Activated naive CD4-positive, alpha-beta T cell treated with anti-CD3 and anti-CD28 coated beads, Interleukin-2, amount 10 ng/mL, durations not matched to agents 7 days and 5 days (primary cell): ENCODE measurements around the gene RAB40A.
"Not testable (repeated sequence)": the region's sequence is repeated elsewhere in the genome, so short reads cannot be mapped to it uniquely, and the experiment has no call there.

Source experiments
- CTCF ChIA-PET: fragments of 350-600 bp; sonication (Branson Sonifier 250); formaldehyde crosslinking; loops from one replicate; lab custom pipeline; 2021; ENCODE audit warnings: antibody characterized with exemption; lab: Charles Lee
- DNase-seq: peaks from one replicate; pipeline ENCODE4 v3.0.0-alpha.2; 2020
- H3K27ac Mint-ChIP-seq: one replicate; pipeline ENCODE4 v1.8.0; 2021; ENCODE audit warnings: mild to moderate bottlenecking, moderate library complexity, mixed read lengths
- H3K27me3 Mint-ChIP-seq: one replicate; pipeline ENCODE4 v1.8.0; 2021; ENCODE audit warnings: mild to moderate bottlenecking, mixed read lengths
- H3K36me3 Mint-ChIP-seq: one replicate; pipeline ENCODE4 v1.8.0; 2021; ENCODE audit warnings: mixed read lengths
- H3K4me1 Mint-ChIP-seq: one replicate; pipeline ENCODE4 v1.8.0; 2021; ENCODE audit warnings: mixed read lengths
- H3K4me3 Mint-ChIP-seq: one replicate; pipeline ENCODE4 v1.8.0; 2021; ENCODE audit warnings: mild to moderate bottlenecking, moderate library complexity, mixed read lengths
- H3K9me3 Mint-ChIP-seq: one replicate; pipeline ENCODE4 v1.8.0; 2021; ENCODE audit warnings: mixed read lengths

The RAB40A gene

DNA sequence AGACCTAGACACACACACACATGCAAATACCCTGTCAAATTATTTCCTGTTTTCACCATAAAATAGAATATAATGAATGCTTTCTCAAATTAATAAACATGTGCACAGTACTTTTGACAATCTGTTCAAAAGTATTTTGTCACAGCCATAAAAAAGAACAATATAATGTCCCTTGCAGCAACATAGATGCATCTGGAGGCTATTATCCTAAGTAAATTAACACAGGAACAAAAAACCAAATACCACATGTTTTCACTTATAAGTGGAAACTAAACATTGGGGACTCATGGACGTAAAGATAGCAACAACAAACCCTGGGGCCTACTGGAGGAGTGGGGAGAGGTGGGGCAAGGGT is 15.5 kb downstream of the RAB40A start:
- no peaks in the 10 kb centered on the region for H3K27me3 Mint-ChIP-seq

DNA sequence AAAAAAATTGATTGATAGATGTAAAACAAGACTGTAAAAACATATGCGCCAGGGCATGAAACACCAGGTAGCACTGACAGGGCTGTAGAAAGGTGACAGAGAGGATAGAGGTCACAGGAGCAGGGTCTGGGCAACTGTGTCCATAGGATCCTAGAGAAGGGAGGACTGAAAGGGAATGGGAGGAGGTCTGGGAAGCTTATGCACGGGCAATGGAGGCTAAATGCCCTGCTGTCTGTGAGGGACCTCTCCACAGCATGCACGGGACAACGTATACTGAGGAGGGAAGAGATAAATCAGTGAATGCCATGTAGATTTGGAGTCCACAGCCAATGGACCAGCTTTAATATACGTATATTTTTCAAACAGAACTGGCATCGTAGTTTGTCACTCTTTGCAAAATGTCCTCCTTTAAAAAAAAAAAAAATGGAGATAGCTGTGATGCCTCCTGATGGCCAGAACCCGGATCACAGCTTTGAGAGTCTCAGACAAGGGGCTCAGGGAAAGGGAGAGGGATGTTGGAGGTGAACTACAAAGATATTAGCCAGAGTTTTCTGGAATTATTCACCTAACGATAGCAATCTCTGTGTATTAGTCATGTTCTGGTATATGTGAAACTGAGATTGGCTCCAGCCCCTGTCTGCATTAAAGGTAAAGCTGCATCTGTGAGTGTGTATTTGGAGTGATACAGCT is 16.0 kb downstream of the RAB40A start:
- DNase-seq, result no peak
- Mint-ChIP-seq H3K9me3 (no peaks in the 10 kb centered on the region), H3K36me3 (no peaks in the 10 kb centered on the region), H3K27ac (no peak overlapping the region), H3K4me1 (no peaks in the 10 kb centered on the region), H3K27me3 (no peaks in the 10 kb centered on the region), H3K4me3 (no peak overlapping the region)
- CTCF ChIA-PET, result no interaction called here

More for the DNA sequence above, 15.5 kb downstream of the RAB40A start:
- CTCF ChIA-PET, result no interaction called here
- Mint-ChIP-seq H3K4me1 (no peaks in the 10 kb centered on the region), H3K36me3 (no peaks in the 10 kb centered on the region), H3K27ac (no peak overlapping the region), H3K9me3 (no peaks in the 10 kb centered on the region), H3K4me3 (no peak overlapping the region)
- DNase-seq, result no peak

DNA sequence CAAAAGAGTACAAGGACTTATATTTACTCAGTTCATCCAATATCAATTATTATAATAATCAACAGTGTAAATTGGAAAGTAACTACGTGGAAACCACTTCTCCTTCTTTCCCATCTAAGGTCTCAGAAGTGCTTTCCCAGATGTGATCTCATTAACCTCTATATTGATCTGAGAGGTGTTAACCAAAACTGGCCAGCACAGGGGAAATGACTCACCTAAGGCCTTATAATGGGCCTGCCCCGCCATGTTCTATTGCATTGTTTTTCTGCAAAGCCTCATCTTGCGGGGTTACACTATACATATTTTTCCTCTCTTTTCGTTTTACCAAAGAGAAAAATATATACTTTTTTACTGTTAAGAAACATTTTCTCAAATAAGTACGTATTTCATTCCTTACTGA is 20.5 kb downstream of the RAB40A start:
- Mint-ChIP-seq H3K4me3 (no peak overlapping the region), H3K27me3 (no peaks in the 10 kb centered on the region), H3K4me1 (no peaks in the 10 kb centered on the region), H3K27ac (no peak overlapping the region), H3K36me3 (no peaks in the 10 kb centered on the region), H3K9me3 (no peaks in the 10 kb centered on the region)
- CTCF ChIA-PET, result interaction anchor here (1.9 kb wide), 1 partner anchor 12 kb away, joined by 5 read pairs; no protein-coding TSS in a partner anchor
- no peak for DNase-seq

DNA sequence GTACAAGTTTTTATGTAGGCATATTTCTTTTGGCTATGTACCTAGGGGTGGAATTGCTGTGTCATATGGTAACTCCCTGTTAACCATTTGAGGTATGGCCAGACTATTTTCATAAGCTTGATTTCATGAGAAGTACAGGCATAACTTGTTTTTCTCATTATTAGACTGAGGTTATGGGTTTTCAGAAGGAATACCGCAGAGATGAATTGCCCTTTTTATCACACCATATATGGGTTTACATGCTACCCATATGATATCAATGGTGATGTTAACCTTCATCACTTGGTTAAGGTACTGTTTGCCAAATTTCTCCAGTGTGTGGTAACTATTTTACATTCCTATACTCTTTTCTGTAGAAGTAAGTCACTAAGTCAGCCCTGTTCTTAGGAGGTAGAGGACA is 23.5 kb downstream of the RAB40A start:
- Mint-ChIP-seq H3K4me1 (no peaks in the 10 kb centered on the region), H3K4me3 (no peak overlapping the region), H3K36me3 (no peaks in the 10 kb centered on the region), H3K9me3 (no peaks in the 10 kb centered on the region), H3K27ac (no peak overlapping the region), H3K27me3 (no peaks in the 10 kb centered on the region)
- no peak for DNase-seq
- CTCF ChIA-PET, result no interaction called here

DNA sequence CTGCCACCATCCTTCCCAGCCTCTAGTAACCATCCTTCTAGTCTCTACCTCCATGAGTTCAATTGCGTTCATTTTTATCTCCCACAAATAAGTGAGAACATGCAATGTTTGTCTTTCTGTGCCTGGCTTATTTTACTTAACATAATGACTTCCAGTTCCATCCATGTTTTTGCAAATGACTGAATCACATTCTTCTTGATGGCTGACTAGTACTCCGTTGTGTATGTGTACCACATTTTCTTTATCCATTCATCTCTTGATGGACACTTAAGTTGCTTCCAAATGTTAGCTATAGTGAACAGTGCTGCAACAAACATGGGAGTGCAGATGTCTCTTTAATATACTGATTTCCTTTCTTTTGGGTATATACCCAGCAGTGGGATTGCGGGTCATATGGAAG is 25.7 kb downstream of the RAB40A start:
- H3K36me3 Mint-ChIP-seq, CTCF ChIA-PET: not testable (repeated sequence)

DNA sequence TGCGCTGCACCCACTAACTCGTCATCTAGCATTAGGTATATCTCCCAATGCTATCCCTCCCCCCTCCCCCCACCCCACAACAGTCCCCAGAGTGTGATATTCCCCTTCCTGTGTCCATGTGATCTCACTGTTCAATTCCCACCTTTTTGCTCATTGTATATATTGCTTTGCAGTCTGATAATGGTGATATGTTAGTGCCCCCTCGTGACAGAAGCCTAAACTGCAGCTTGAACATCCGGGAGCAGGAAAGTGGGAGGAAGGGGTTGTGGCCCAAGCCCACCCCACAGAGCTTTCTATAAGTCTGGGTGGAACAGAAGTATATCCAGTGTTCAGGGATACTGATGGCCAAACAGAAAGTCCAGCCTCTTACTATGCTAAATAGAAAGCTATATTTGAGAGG is 29.6 kb downstream of the RAB40A start:
- CTCF ChIA-PET, result interaction anchor here (0.6 to 1.3 kb wide), 8 partner anchors 10 to 94 kb away, joined by 3 to 4 read pairs (median 3); no protein-coding TSS in a partner anchor
- H3K27ac Mint-ChIP-seq, H3K9me3 Mint-ChIP-seq, H3K4me3 Mint-ChIP-seq, H3K27me3 Mint-ChIP-seq, H3K36me3 Mint-ChIP-seq, H3K4me1 Mint-ChIP-seq: not testable (repeated sequence)
- peak; percentile 58 for DNase-seq

More for the DNA sequence above, 25.7 kb downstream of the RAB40A start:
- not testable (repeated sequence) for DNase-seq, H3K9me3 Mint-ChIP-seq, H3K4me3 Mint-ChIP-seq, H3K4me1 Mint-ChIP-seq, H3K27me3 Mint-ChIP-seq, H3K27ac Mint-ChIP-seq

DNA sequence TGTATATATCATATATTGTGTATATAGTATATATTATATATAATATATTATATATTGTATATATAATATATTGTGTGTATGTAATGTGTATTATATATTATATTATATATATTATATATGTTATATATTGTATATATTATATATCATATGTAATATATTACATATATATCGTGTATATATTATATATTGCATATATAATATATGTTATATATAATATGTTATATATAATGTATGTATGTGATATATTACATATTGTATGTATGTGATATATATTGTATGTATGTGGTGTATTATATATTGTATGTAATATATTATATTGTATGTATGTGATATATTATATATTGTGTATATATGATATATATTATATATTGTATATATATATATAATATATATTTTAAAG is 30.5 kb downstream of the RAB40A start:
- DNase-seq, result no peak
- CTCF ChIA-PET, result interaction anchor here (0.6 kb wide), 1 partner anchor 95 kb away, joined by 3 read pairs; no protein-coding TSS in a partner anchor
- Mint-ChIP-seq H3K36me3 (no peaks in the 10 kb centered on the region), H3K4me1 (peaks cover 2% of the 10 kb centered on the region), H3K9me3 (no peaks in the 10 kb centered on the region), H3K27me3 (peaks cover 4% of the 10 kb centered on the region), H3K4me3 (no peak overlapping the region), H3K27ac (no peak overlapping the region)

DNA sequence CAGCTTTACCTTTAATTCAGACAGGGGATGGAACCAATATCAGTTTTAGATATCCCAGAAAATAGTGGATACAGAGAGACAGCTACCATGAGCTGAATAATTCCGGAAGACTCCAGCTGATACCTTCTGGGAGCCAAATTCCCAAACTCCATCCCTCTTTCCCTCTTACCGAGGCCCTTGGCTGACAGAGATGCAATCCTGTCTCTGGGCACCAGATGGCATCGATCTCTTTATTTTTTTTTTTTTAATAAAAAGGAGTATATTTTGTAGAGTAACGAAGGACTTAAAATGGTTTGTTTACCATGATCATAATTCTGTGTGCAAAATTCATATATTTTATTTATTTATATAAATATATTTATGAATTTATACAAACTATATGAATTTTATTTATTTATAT is 31.0 kb downstream of the RAB40A start:
- Mint-ChIP-seq H3K27me3 (peaks cover 4% of the 10 kb centered on the region), H3K4me3 (no peak overlapping the region), H3K9me3 (no peaks in the 10 kb centered on the region), H3K27ac (no peak overlapping the region), H3K4me1 (peaks cover 2% of the 10 kb centered on the region), H3K36me3 (no peaks in the 10 kb centered on the region)
- DNase-seq, result no peak
- CTCF ChIA-PET, result no interaction called here

DNA sequence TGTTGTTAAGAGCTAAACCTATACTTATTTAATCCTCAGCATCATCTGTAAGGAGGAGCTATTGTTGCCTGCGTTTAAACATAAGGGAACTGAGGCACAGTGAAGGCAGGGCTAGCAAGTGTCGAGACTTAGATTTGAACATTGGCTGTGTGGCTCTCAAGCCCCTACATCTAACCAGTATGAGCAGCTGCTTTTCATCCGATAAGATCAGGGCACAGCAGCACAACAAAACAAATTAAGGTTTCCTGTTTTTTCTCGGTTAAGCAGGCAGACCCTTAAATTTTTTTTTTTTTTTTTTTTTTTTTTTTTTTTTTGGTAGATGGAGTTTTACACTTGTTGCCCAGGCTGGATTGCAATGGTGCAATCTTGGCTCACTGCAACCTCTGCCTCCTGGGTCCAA is 35.6 kb downstream of the RAB40A start:
- CTCF ChIA-PET, result no interaction called here
- H3K9me3 Mint-ChIP-seq, result no peaks in the 10 kb centered on the region
- H3K4me3 Mint-ChIP-seq, result no peak overlapping the region
- DNase-seq, result no peak
- peaks cover 2% of the 10 kb centered on the region for H3K4me1 Mint-ChIP-seq
- H3K27ac Mint-ChIP-seq, result no peak overlapping the region
- H3K27me3 Mint-ChIP-seq, result peaks cover 4% of the 10 kb centered on the region
- no peaks in the 10 kb centered on the region for H3K36me3 Mint-ChIP-seq

DNA sequence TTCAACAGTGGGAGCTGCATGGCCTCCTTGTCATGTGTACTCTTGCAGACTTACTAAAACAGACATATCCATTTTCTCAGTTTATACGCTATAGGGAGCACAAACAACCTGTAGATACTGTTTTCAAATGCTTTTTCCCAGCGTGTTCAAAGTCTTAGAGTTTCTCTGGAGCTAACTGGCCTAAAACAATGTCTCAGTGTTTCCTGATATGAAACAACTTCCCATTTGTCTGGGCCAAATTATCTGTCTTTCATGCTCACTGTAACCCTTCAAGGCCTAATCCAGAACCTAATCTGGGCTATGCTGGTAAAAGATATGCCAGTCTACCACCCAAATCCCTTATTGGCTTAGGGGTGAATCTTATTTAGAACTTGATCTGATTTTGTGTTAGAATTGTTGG is 38.8 kb downstream of the RAB40A start:
- H3K9me3 Mint-ChIP-seq, result no peaks in the 10 kb centered on the region
- no peak for DNase-seq

DNA sequence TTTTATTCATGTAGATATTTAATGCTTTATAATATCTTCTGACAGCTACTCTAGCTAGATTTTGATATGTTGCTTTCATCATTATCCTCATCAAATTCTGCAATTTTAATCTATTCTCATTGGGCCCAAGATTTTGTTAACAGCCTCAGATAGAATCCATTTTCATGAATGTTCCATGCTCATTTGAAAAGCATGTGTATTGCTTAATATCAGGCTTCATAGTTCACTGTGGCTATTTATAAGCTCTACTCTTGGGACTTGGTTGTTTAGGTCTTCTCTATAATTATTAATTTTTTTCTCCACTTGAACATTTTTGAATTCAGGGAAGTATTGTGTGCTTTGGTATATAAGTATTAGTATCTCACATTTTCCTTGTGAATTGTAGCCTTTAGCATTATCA is 41.8 kb downstream of the RAB40A start:
- H3K9me3 Mint-ChIP-seq, result no peaks in the 10 kb centered on the region
- H3K36me3 Mint-ChIP-seq, result no peaks in the 10 kb centered on the region
- H3K27ac Mint-ChIP-seq, result no peak overlapping the region
- no peak overlapping the region for H3K4me3 Mint-ChIP-seq
- CTCF ChIA-PET, result no interaction called here
- no peaks in the 10 kb centered on the region for H3K27me3 Mint-ChIP-seq
- no peaks in the 10 kb centered on the region for H3K4me1 Mint-ChIP-seq
- no peak for DNase-seq

More for the DNA sequence above, 38.8 kb downstream of the RAB40A start:
- Mint-ChIP-seq H3K27ac (no peak overlapping the region), H3K4me3 (no peak overlapping the region), H3K36me3 (no peaks in the 10 kb centered on the region), H3K4me1 (peaks cover 2% of the 10 kb centered on the region), H3K27me3 (no peaks in the 10 kb centered on the region)
- CTCF ChIA-PET, result interaction anchor here (0.6 to 1.0 kb wide), 2 partner anchors 9 to 115 kb away, joined by 3 to 4 read pairs; no protein-coding TSS in a partner anchor

DNA sequence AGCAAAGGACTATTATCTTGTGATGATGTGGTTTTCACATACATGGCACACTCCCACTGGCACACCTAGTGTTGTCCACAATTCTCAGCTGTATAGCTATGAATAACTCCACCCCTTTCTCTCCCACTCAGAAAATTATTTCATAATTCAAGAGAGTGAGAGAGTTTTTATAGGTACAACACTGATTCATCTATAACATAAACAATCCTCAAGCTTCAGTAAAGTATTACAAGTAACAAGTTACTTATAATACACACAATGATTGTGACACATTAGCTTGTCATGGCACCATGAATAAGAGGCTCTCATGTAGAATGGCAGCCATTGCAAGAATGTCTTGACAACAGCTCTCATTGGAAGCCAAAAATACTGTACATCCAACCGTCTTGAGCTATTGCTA is 43.9 kb downstream of the RAB40A start:
- DNase-seq, result no peak
- Mint-ChIP-seq H3K4me1 (no peaks in the 10 kb centered on the region), H3K4me3 (no peak overlapping the region), H3K27me3 (no peaks in the 10 kb centered on the region), H3K9me3 (no peaks in the 10 kb centered on the region), H3K36me3 (no peaks in the 10 kb centered on the region), H3K27ac (no peak overlapping the region)
- CTCF ChIA-PET, result interaction anchor here (0.9 kb wide), 1 partner anchor 14 kb away, joined by 3 read pairs; no protein-coding TSS in a partner anchor

DNA sequence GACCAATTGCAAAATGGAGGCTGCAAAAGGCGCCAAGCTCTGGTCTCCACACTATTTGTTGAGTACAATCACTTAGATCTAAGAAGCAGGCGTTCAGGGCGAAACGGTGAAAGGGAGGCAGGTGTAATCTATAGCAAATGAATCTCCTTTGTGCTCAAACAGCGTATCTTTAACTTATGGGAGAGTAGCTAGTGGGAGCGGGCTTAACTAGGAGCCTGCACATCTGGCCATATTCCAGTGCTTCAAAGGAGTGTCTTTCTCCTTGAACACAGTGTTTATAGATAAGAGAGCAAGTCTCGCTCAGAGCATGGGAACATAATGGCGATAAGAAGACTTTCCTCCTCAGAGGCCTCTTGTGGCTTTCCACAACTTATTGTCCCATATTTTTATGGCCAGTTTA is 49.3 kb downstream of the RAB40A start:
- H3K27me3 Mint-ChIP-seq, CTCF ChIA-PET, H3K9me3 Mint-ChIP-seq, DNase-seq, H3K4me3 Mint-ChIP-seq, H3K27ac Mint-ChIP-seq, H3K4me1 Mint-ChIP-seq, H3K36me3 Mint-ChIP-seq: not testable (repeated sequence)

DNA sequence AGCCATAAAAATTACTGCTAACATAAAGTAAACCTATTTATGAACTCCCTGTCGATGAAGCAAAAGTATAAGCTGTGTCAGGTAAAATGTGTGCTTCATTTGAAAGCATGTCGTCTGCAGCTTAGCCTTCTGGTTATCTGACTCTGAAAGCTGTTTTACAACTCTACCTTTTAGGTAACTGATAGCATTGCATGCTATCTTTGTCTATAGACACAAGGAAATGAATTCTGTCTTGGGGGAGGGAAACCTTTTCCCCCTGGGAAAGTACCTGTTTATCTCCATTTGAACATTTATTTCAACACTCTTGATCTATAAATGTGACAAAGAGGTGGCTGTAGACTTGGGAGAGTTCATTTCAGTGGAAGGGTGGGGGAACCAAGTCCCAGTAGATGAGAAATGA is 51.4 kb downstream of the RAB40A start:
- CTCF ChIA-PET, result no interaction called here
- Mint-ChIP-seq H3K4me3 (no peak overlapping the region), H3K27ac (no peak overlapping the region), H3K9me3 (no peaks in the 10 kb centered on the region), H3K27me3 (no peaks in the 10 kb centered on the region), H3K4me1 (peaks cover 16% of the 10 kb centered on the region), H3K36me3 (no peaks in the 10 kb centered on the region)
- no peak for DNase-seq

DNA sequence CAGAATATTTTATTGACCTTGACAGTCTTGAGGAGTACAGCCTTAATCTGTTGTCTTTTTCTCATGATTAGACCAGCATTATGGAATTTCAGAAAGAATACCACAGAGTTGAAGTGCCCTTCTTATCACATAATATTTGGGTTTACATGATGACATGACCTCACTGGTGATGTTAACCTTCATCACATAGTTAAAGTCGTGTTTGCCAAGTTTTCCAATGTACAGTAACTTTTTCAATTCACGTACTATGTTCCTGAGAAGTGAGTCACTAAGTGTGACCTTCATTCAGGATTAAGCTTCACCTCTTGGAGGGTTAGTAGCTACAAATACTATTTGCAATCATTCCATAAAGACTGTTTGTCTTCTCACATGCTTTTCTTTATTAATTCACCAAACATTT is 52.1 kb downstream of the RAB40A start:
- Mint-ChIP-seq H3K9me3 (no peaks in the 10 kb centered on the region), H3K36me3 (no peaks in the 10 kb centered on the region), H3K4me3 (no peak overlapping the region), H3K4me1 (peaks cover 20% of the 10 kb centered on the region), H3K27me3 (no peaks in the 10 kb centered on the region), H3K27ac (no peak overlapping the region)
- no peak for DNase-seq
- CTCF ChIA-PET, result no interaction called here
